NB4 (cell line): ENCODE measurements around the gene JAKMIP1.
A peak's percentile ranks its signal among the peaks of the same experiment; 100 is the strongest.

Experiments
- DNase-seq: peaks from one replicate; pipeline ENCODE4 v3.0.0; 2010; ENCODE audit warnings: low read depth
- H3K4me3 ChIP-seq: one replicate; pipeline ENCODE4 v1.5.1; 2011; ENCODE audit warnings: mild to moderate bottlenecking, low read depth, low read length, moderate library complexity
- CTCF ChIP-seq: IDR thresholded peaks from one replicate; pipeline ENCODE4 v1.5.1; 2012; ENCODE audit warnings: low read depth, low read length
- MYC ChIP-seq: IDR thresholded peaks from 2 replicates; pipeline ENCODE4 v1.6.1; 2011; ENCODE audit warnings: low read depth, low read length
- POLR2A ChIP-seq: IDR thresholded peaks from 2 replicates; pipeline ENCODE4 v1.6.1; 2011; ENCODE audit warnings: mild to moderate bottlenecking; ENCODE audit not compliant: insufficient read length; ENCODE audit errors: extremely low read depth
- TF ChIP-seq, protein P1 (sequence below): IDR thresholded peaks from 2 replicates; pipeline ENCODE4 v1.6.1; 2011; ENCODE audit warnings: low read depth, low read length

The JAKMIP1 gene

DNA sequence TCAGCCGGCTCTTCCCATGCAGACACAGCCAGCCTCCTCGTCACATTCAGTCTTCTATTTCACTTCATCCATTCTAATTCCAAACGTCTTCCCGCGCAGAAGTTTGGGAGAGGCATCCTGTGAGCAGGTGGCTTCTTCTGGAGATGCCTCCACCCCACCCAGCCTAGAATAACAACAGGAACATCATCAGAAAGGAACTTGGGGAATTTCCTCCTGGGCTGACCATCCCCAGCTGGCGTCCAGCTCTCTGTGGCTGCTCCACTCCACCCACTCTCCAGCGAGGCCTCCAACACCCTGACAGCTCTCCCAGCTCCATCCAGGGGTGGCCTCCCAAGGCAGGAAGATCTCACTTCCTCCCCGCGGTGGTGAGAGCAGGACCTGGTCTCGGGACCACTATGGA lies 176.6 kb downstream of the JAKMIP1 start:
- no peak for DNase-seq
- H3K4me3 ChIP-seq, result no peak overlapping the region
- TF ChIP-seq POLR2A (no peak), MYC (no peak), CTCF (no peak)
- TF ChIP-seq, protein P1, sequence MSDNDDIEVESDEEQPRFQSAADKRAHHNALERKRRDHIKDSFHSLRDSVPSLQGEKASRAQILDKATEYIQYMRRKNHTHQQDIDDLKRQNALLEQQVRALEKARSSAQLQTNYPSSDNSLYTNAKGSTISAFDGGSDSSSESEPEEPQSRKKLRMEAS, result no peak

DNA sequence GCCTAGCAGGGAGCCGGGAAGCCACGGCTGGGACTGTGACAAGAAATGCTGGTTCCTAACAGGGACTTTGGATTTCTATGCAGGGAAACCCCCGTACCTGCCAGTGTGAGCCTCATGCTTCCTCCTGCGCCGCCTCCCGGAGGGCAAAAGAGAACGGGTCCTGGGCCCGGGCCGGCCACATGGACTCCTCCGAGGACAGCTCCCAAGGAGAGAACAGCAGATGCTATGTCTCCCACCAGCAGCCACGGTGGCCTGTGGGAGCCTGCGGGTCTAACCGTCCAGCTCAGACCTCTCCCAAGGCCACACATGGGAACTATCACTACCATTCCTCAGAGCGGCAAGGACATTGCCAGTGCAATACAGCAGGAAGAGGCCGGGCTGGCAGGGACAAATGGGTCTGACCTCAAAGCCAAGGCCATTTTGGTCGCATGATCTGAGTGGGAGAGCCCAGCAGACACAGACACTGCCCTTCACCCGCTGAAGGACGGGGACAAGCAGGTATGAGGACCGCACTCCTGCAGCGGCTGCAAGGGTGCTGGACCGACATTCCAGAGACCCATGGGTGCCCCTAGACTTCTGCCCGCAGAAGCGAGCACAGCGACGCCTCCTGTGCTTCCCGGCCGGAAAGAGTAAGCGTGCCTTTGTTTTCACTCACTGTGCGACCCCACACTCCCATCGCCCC lies 177.6 kb downstream of the JAKMIP1 start:
- DNase-seq, result no peak
- TF ChIP-seq CTCF (no peak), POLR2A (no peak), MYC (no peak)
- TF ChIP-seq, protein P1, result no peak
- H3K4me3 ChIP-seq, result no peak overlapping the region

DNA sequence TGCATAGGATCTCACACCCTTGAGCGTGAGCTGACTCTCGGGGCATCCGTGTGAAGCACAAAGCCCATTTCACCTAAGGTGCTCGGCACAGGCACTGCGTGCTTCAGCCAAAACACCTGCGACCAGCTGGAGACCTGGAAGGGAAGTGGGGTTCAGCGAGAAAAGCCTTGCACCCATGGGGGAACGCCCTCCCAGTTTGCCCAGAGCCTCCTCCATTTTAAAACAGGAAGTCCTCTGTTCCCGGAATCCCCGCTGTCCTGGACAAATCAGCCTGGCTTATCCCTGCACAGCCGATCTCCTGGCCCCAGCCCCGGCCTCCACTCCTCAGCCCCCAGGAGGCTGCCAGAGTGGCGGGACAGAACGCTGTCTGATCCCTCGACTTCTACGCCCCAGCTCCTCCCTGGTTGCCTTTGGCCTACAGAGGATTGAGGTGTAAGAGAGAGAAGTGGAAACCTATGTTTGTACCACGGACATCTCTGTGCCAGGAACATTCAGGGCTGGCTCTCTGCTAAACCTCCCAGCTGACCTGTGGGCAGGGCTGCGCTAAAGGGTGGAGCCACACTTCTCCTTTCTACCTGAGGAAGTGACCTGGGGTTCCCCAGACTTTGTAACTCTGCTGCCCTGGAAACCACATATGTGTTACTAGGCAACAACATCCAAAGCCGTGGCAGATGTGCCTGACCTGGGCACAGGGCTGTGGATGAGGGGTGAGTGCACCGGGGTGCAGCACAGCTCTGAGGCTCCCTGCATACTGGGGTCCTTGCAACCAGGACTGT lies 178.3 kb downstream of the JAKMIP1 start:
- no peak overlapping the region for H3K4me3 ChIP-seq
- DNase-seq, result no peak
- no peak for TF ChIP-seq MYC
- TF ChIP-seq, protein P1, result no peak
- no peak for TF ChIP-seq POLR2A
- no peak for TF ChIP-seq CTCF

GRCh38 chr4:6020613-6021012 lies 179.7 kb downstream of the JAKMIP1 start:
- DNase-seq, result no peak
- H3K4me3 ChIP-seq, result no peak overlapping the region
- TF ChIP-seq POLR2A (no peak), CTCF (no peak), MYC (no peak)
- TF ChIP-seq, protein P1, result no peak

- DNase-seq, result peak; percentile 54
- no peak overlapping the region for H3K4me3 ChIP-seq
- TF ChIP-seq MYC (no peak), CTCF (peak; percentile 97), POLR2A (no peak)
- TF ChIP-seq, protein P1, result no peak
Observed at GRCh38 chr4:6019316-6020263, 180.8 kb downstream of the JAKMIP1 start.
